WI38 (cell line): Measurements from ENCODE around the gene CCL8.

Experiments
- H3K4me3 ChIP-seq: 2 replicates; pipeline ENCODE4 v1.5.1; 2011; ENCODE audit warnings: low read depth, mild to moderate bottlenecking, control low read depth, low read length
- CTCF ChIP-seq: IDR thresholded peaks from 2 replicates; pipeline ENCODE4 v1.5.1; 2012; ENCODE audit warnings: low read depth, mild to moderate bottlenecking, control low read depth, low read length

Gene CCL8

GRCh38 chr17:34370376-34370996, 51.3 kb downstream of the CCL8 start:
- no peak for TF ChIP-seq CTCF
- no peak overlapping the region for H3K4me3 ChIP-seq

GRCh38 chr17:34370997-34371395, 51.8 kb downstream of the CCL8 start:
- TF ChIP-seq CTCF, result no peak
- H3K4me3 ChIP-seq, result no peak overlapping the region
